GM20431 (cell line): ENCODE data around the gene LCE3B.

Experiments
- in situ Hi-C: fragments of 300-500 bp; cut with MseI, MboI; formaldehyde crosslinking; loops from one replicate; pipeline ENCODE4 v1.15.0; 2020; ENCODE audit warnings: low sequenced_read_pairs; ENCODE audit not compliant: unreplicated experiment

LCE3B gene

GRCh38 chr1:152656459-152656858, 42.8 kb downstream of the LCE3B start:
- in situ Hi-C loops, result no loop called here

- in situ Hi-C loops, result no loop called here
Measured at GRCh38 chr1:152657677-152658076, 44.1 kb downstream of the LCE3B start.

GRCh38 chr1:152658649-152659048, 45.0 kb downstream of the LCE3B start:
- in situ Hi-C loops, result no loop called here

GRCh38 chr1:152663098-152663497, 49.5 kb downstream of the LCE3B start, which contains the start of gene LCE2D:
Gene LCE2D (plus strand): TSS chr1:152663380. CDS start chr1:152664106, 726 bp downstream.
- in situ Hi-C loops, result no loop called here
